ENCODE data around the gene FUNDC2. TPM values are rescaled to one million over a fixed set of nuclear protein-coding genes. Genes with fewer than 3 reads are reported as not detected.

FUNDC2 gene
- polyA plus RNA-seq, 3 donors, result 42.7 to 166 (median 148) TPM

- Histone ChIP-seq H3K9me3 (replicated peaks in 1 of 2; ENCODE audit: control insufficient read depth in 1 of 2, insufficient read depth in 1 of 2, low read length in 2 of 2) (no peaks in the 10 kb centered on the region), H3K4me3 (replicated peaks in 1 of 3; ENCODE audit: low read depth in 2 of 3, low read length in 3 of 3) (no peak overlapping the region), H3K4me2 (replicated peaks; ENCODE audit: extremely low read depth, low read length, poor library complexity, severe bottlenecking) (no peak overlapping the region), H2AFZ (ENCODE audit: insufficient read depth, low read depth, low read length, poor library complexity, severe bottlenecking) (no peak overlapping the region), H3K4me1 (ENCODE audit: control insufficient read depth in 1 of 2, insufficient read depth in 2 of 2, low read length in 2 of 2) (no peaks in the 10 kb centered on the region), H3K27me3 (ENCODE audit: control insufficient read depth in 2 of 2, insufficient read depth in 2 of 2, low read length in 2 of 2) (no peaks in the 10 kb centered on the region), H3K36me3 (replicated peaks in 1 of 2; ENCODE audit: control insufficient read depth in 1 of 2, insufficient read depth in 2 of 2, low read length in 2 of 2) (peaks cover 7 to 21% of the 10 kb centered on the region in 2 donors), H4K20me1 (ENCODE audit: insufficient read depth, low read length) (no peaks in the 10 kb centered on the region), H3K79me2 (ENCODE audit: insufficient read depth, low read length) (peaks cover 24% of the 10 kb centered on the region), H3K27ac (ENCODE audit: low read depth in 1 of 2, low read length in 2 of 2) (no peak overlapping the region), H3K9ac (ENCODE audit: insufficient read depth, low read length, poor library complexity, severe bottlenecking) (no peak overlapping the region)
- WGBS (ENCODE audit: insufficient coverage), result no CpG with 5 or more reads among the region's 4 CpGs
- H3K27me3 Mint-ChIP-seq (ENCODE audit: low read depth in 3 of 3), result no peaks in the 10 kb centered on the region
- peaks cover 0 to 8% (median 2%) of the 10 kb centered on the region in 7 donors for H3K9me3 Mint-ChIP-seq
- peaks cover 3% of the 10 kb centered on the region for H3K4me1 Mint-ChIP-seq
- H3K36me3 Mint-ChIP-seq, result peaks cover 26 to 29% of the 10 kb centered on the region in 2 donors
- H3K4me3 Mint-ChIP-seq, result no peak overlapping the region
- intact Hi-C loops (cut with micrococcal nuclease), result no loop called here
- TF ChIP-seq, protein P1, sequence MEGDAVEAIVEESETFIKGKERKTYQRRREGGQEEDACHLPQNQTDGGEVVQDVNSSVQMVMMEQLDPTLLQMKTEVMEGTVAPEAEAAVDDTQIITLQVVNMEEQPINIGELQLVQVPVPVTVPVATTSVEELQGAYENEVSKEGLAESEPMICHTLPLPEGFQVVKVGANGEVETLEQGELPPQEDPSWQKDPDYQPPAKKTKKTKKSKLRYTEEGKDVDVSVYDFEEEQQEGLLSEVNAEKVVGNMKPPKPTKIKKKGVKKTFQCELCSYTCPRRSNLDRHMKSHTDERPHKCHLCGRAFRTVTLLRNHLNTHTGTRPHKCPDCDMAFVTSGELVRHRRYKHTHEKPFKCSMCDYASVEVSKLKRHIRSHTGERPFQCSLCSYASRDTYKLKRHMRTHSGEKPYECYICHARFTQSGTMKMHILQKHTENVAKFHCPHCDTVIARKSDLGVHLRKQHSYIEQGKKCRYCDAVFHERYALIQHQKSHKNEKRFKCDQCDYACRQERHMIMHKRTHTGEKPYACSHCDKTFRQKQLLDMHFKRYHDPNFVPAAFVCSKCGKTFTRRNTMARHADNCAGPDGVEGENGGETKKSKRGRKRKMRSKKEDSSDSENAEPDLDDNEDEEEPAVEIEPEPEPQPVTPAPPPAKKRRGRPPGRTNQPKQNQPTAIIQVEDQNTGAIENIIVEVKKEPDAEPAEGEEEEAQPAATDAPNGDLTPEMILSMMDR (IDR thresholded peaks at IDR 0.05), result no peak
- no peak overlapping the region for H3K27ac Mint-ChIP-seq
- DNase-seq, result no peak
These were observed 9.0 kb downstream of the FUNDC2 start for GRCh38 chrX:155035688-155036087.

DNA sequence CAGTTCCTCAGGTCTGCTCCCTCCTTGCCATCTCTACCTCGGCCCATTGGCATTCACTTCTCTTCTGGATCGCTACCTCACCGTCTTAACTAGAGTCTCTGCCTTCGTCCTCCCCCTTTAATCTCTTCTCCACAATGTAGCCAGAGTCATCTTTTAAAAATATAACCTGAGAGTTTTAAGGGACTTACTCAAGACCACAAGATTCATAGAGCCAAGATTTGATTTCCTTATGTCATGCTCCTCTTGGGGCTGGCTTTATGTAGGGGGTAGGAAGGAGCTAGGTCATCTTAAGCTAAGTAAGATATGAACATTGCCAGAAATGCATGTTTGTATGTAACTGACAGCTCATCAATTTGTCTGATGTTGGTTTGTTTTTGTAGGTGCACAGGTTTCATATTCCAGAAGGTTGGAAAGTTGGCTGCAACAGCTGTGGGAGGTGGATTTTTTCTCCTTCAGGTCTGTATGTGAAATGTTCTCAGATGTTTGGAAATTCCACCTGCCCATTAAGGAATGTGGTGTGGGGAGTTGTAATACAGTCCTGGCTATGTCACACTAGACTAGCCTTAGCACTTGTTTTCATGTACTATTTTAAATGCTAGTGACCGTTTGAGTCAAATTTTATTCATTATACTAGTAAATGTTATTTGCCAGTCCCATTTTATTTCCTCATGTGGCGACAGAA, 19.6 kb downstream of the FUNDC2 start:
- no peak overlapping the region for H3K4me2 ChIP-seq (replicated peaks; ENCODE audit: extremely low read depth, low read length, poor library complexity, severe bottlenecking)
- TF ChIP-seq, protein P1 (IDR thresholded peaks at IDR 0.05), result no peak
- H3K79me2 ChIP-seq (ENCODE audit: insufficient read depth, low read length), result no peaks in the 10 kb centered on the region
- no peaks in the 10 kb centered on the region for H3K4me1 ChIP-seq (ENCODE audit: control insufficient read depth in 1 of 2, insufficient read depth in 2 of 2, low read length in 2 of 2)
- Mint-ChIP-seq H3K27me3 (ENCODE audit: low read depth in 3 of 3) (peaks cover 0 to 2% (median 0%) of the 10 kb centered on the region in 3 donors), H3K4me1 (no peaks in the 10 kb centered on the region), H3K36me3 (peaks cover 29 to 34% of the 10 kb centered on the region in 2 donors), H3K27ac (peak overlapping the region in 1 of 7 donors; percentile 15), H3K9me3 (peaks cover 0 to 1% (median 0%) of the 10 kb centered on the region in 7 donors), H3K4me3 (no peak overlapping the region)
- no peak overlapping the region for H3K9ac ChIP-seq (ENCODE audit: insufficient read depth, low read length, poor library complexity, severe bottlenecking)
- H3K36me3 ChIP-seq (replicated peaks in 1 of 2; ENCODE audit: control insufficient read depth in 1 of 2, insufficient read depth in 2 of 2, low read length in 2 of 2), result peaks cover 9 to 30% of the 10 kb centered on the region in 2 donors
- no peak for DNase-seq
- no peak overlapping the region for H3K4me3 ChIP-seq (replicated peaks in 1 of 3; ENCODE audit: low read depth in 2 of 3, low read length in 3 of 3)
- H3K9me3 ChIP-seq (replicated peaks in 1 of 2; ENCODE audit: control insufficient read depth in 1 of 2, insufficient read depth in 1 of 2, low read length in 2 of 2), result no peaks in the 10 kb centered on the region
- no peak overlapping the region for H2AFZ ChIP-seq (ENCODE audit: insufficient read depth, low read depth, low read length, poor library complexity, severe bottlenecking)
- H3K27me3 ChIP-seq (ENCODE audit: control insufficient read depth in 2 of 2, insufficient read depth in 2 of 2, low read length in 2 of 2), result no peaks in the 10 kb centered on the region
- WGBS (ENCODE audit: insufficient coverage), result no CpG with 5 or more reads among the region's 6 CpGs
- H3K27ac ChIP-seq (ENCODE audit: low read depth in 1 of 2, low read length in 2 of 2), result no peak overlapping the region
- intact Hi-C loops (cut with micrococcal nuclease), result no loop called here
- no peaks in the 10 kb centered on the region for H4K20me1 ChIP-seq (ENCODE audit: insufficient read depth, low read length)

Data from CD14-positive monocyte (primary cell).